ENCODE measurements around the gene TMTC1.

Gene TMTC1

GRCh38 chr12:29713729-29714128 lies 70.0 kb downstream of the TMTC1 start:
- no peak overlapping the region for H3K9ac ChIP-seq (ENCODE audit: low read length)
- no peaks in the 10 kb centered on the region for H3K79me2 ChIP-seq (ENCODE audit: control insufficient read depth, insufficient read depth, low read length, poor library complexity)
- no peak overlapping the region for H3K18ac ChIP-seq (ENCODE audit: low read length)
- no peaks in the 10 kb centered on the region for H3K9me3 ChIP-seq (ENCODE audit: insufficient read depth, low read depth, low read length)
- H3K14ac ChIP-seq (ENCODE audit: low read length) = no peak overlapping the region
- H2BK120ac ChIP-seq (ENCODE audit: insufficient read depth, low read length, poor library complexity) = no peak overlapping the region
- H4K91ac ChIP-seq (ENCODE audit: low read depth, low read length) = no peak overlapping the region
- peak overlapping the region; percentile 58 for H2BK12ac ChIP-seq (ENCODE audit: low read length)
- DNase-seq = no peak
- H4K8ac ChIP-seq (ENCODE audit: low read depth, low read length) = no peak overlapping the region
- H3K23ac ChIP-seq (ENCODE audit: low read length) = no peak overlapping the region
- H3K4me2 ChIP-seq (ENCODE audit: low read length) = no peak overlapping the region
- no CpG with 5 or more reads among the region's 3 CpGs for WGBS (ENCODE audit: extremely low coverage, insufficient coverage, insufficient read length)
- no peaks in the 10 kb centered on the region for H3K36me3 ChIP-seq (ENCODE audit: control insufficient read depth in 1 of 2, insufficient read depth in 2 of 2, low read length in 2 of 2)
- H2AFZ ChIP-seq (ENCODE audit: insufficient read depth, low read length, poor library complexity) = no peak overlapping the region
- H3K4me3 ChIP-seq (ENCODE audit: low read depth, low read length) = no peak overlapping the region
- no peak overlapping the region for H3K4ac ChIP-seq (ENCODE audit: low read depth, low read length)
- H4K12ac ChIP-seq (ENCODE audit: low read depth, low read length) = no peak overlapping the region
- no peak overlapping the region for H3K27ac ChIP-seq (ENCODE audit: low read depth, low read length)
- H3K79me1 ChIP-seq (ENCODE audit: low read length) = no peaks in the 10 kb centered on the region
- H3K4me1 ChIP-seq (ENCODE audit: control insufficient read depth in 1 of 2, insufficient read depth in 2 of 2, low read length in 2 of 2) = no peaks in the 10 kb centered on the region
- no peak overlapping the region for H2BK5ac ChIP-seq (ENCODE audit: low read depth, low read length, poor library complexity)
- H2AK5ac ChIP-seq (ENCODE audit: low read length) = no peak overlapping the region
- no peaks in the 10 kb centered on the region for H3K27me3 ChIP-seq (ENCODE audit: insufficient read depth, low read length)

- Histone ChIP-seq H3K4me2 (ENCODE audit: low read length) (no peak overlapping the region), H2AK5ac (ENCODE audit: low read length) (no peak overlapping the region), H3K36me3 (ENCODE audit: control insufficient read depth in 1 of 2, insufficient read depth in 2 of 2, low read length in 2 of 2) (no peaks in the 10 kb centered on the region), H3K4me1 (ENCODE audit: control insufficient read depth in 1 of 2, insufficient read depth in 2 of 2, low read length in 2 of 2) (no peaks in the 10 kb centered on the region), H2AFZ (ENCODE audit: insufficient read depth, low read length, poor library complexity) (no peak overlapping the region), H2BK5ac (ENCODE audit: low read depth, low read length, poor library complexity) (no peak overlapping the region), H3K4ac (ENCODE audit: low read depth, low read length) (no peak overlapping the region), H3K27me3 (ENCODE audit: insufficient read depth, low read length) (no peaks in the 10 kb centered on the region), H4K91ac (ENCODE audit: low read depth, low read length) (no peak overlapping the region), H4K8ac (ENCODE audit: low read depth, low read length) (no peak overlapping the region), H3K9ac (ENCODE audit: low read length) (no peak overlapping the region), H2BK120ac (ENCODE audit: insufficient read depth, low read length, poor library complexity) (no peak overlapping the region), H2BK12ac (ENCODE audit: low read length) (no peak overlapping the region), H3K23ac (ENCODE audit: low read length) (no peak overlapping the region), H3K9me3 (ENCODE audit: insufficient read depth, low read depth, low read length) (no peaks in the 10 kb centered on the region), H3K14ac (ENCODE audit: low read length) (no peak overlapping the region), H3K4me3 (ENCODE audit: low read depth, low read length) (no peak overlapping the region), H3K18ac (ENCODE audit: low read length) (no peak overlapping the region), H4K12ac (ENCODE audit: low read depth, low read length) (no peak overlapping the region), H3K79me2 (ENCODE audit: control insufficient read depth, insufficient read depth, low read length, poor library complexity) (no peaks in the 10 kb centered on the region), H3K27ac (ENCODE audit: low read depth, low read length) (no peak overlapping the region), H3K79me1 (ENCODE audit: low read length) (no peaks in the 10 kb centered on the region)
- no CpG with 5 or more reads among the region's 2 CpGs for WGBS (ENCODE audit: extremely low coverage, insufficient coverage, insufficient read length)
- DNase-seq = no peak
Observed at GRCh38 chr12:29711381-29711780, 72.4 kb downstream of the TMTC1 start.

- no peak overlapping the region for H3K23ac ChIP-seq (ENCODE audit: low read length)
- H3K9me3 ChIP-seq (ENCODE audit: insufficient read depth, low read depth, low read length) = no peaks in the 10 kb centered on the region
- H2AK5ac ChIP-seq (ENCODE audit: low read length) = no peak overlapping the region
- H2BK12ac ChIP-seq (ENCODE audit: low read length) = no peak overlapping the region
- no peak overlapping the region for H4K8ac ChIP-seq (ENCODE audit: low read depth, low read length)
- H3K27ac ChIP-seq (ENCODE audit: low read depth, low read length) = peak overlapping the region; percentile 51
- H2AFZ ChIP-seq (ENCODE audit: insufficient read depth, low read length, poor library complexity) = no peak overlapping the region
- no peak overlapping the region for H4K91ac ChIP-seq (ENCODE audit: low read depth, low read length)
- no peaks in the 10 kb centered on the region for H3K79me1 ChIP-seq (ENCODE audit: low read length)
- no peak overlapping the region for H3K18ac ChIP-seq (ENCODE audit: low read length)
- H3K27me3 ChIP-seq (ENCODE audit: insufficient read depth, low read length) = no peaks in the 10 kb centered on the region
- no peak overlapping the region for H2BK120ac ChIP-seq (ENCODE audit: insufficient read depth, low read length, poor library complexity)
- peaks cover 1 to 5% of the 10 kb centered on the region in 2 experiments for H3K4me1 ChIP-seq (ENCODE audit: control insufficient read depth in 1 of 2, insufficient read depth in 2 of 2, low read length in 2 of 2)
- no peak overlapping the region for H3K9ac ChIP-seq (ENCODE audit: low read length)
- no peak overlapping the region for H3K4me3 ChIP-seq (ENCODE audit: low read depth, low read length)
- no peak overlapping the region for H3K4me2 ChIP-seq (ENCODE audit: low read length)
- no peak overlapping the region for H3K4ac ChIP-seq (ENCODE audit: low read depth, low read length)
- no peak overlapping the region for H2BK5ac ChIP-seq (ENCODE audit: low read depth, low read length, poor library complexity)
- no peaks in the 10 kb centered on the region for H3K36me3 ChIP-seq (ENCODE audit: control insufficient read depth in 1 of 2, insufficient read depth in 2 of 2, low read length in 2 of 2)
- H3K79me2 ChIP-seq (ENCODE audit: control insufficient read depth, insufficient read depth, low read length, poor library complexity) = no peaks in the 10 kb centered on the region
- WGBS (ENCODE audit: extremely low coverage, insufficient coverage, insufficient read length) = no CpG with 5 or more reads among the region's 5 CpGs
- H4K12ac ChIP-seq (ENCODE audit: low read depth, low read length) = no peak overlapping the region
- DNase-seq = no peak
- H3K14ac ChIP-seq (ENCODE audit: low read length) = no peak overlapping the region
Observed at GRCh38 chr12:29710104-29710503, 73.6 kb downstream of the TMTC1 start.

GRCh38 chr12:29709496-29710040 lies 74.2 kb downstream of the TMTC1 start:
- Histone ChIP-seq H3K4me3 (ENCODE audit: low read depth, low read length) (no peak overlapping the region), H3K4ac (ENCODE audit: low read depth, low read length) (no peak overlapping the region), H3K9ac (ENCODE audit: low read length) (no peak overlapping the region), H3K36me3 (ENCODE audit: control insufficient read depth in 1 of 2, insufficient read depth in 2 of 2, low read length in 2 of 2) (no peaks in the 10 kb centered on the region), H3K27ac (ENCODE audit: low read depth, low read length) (peak overlapping the region; percentile 51), H2AK5ac (ENCODE audit: low read length) (no peak overlapping the region), H3K79me1 (ENCODE audit: low read length) (no peaks in the 10 kb centered on the region), H3K79me2 (ENCODE audit: control insufficient read depth, insufficient read depth, low read length, poor library complexity) (no peaks in the 10 kb centered on the region), H3K27me3 (ENCODE audit: insufficient read depth, low read length) (no peaks in the 10 kb centered on the region), H2BK5ac (ENCODE audit: low read depth, low read length, poor library complexity) (no peak overlapping the region), H3K9me3 (ENCODE audit: insufficient read depth, low read depth, low read length) (no peaks in the 10 kb centered on the region), H3K4me2 (ENCODE audit: low read length) (no peak overlapping the region), H3K14ac (ENCODE audit: low read length) (no peak overlapping the region), H3K18ac (ENCODE audit: low read length) (no peak overlapping the region), H2BK12ac (ENCODE audit: low read length) (no peak overlapping the region), H4K12ac (ENCODE audit: low read depth, low read length) (no peak overlapping the region), H4K91ac (ENCODE audit: low read depth, low read length) (no peak overlapping the region), H2AFZ (ENCODE audit: insufficient read depth, low read length, poor library complexity) (no peak overlapping the region), H4K8ac (ENCODE audit: low read depth, low read length) (no peak overlapping the region), H3K4me1 (ENCODE audit: control insufficient read depth in 1 of 2, insufficient read depth in 2 of 2, low read length in 2 of 2) (peaks cover 1 to 5% of the 10 kb centered on the region in 2 experiments), H3K23ac (ENCODE audit: low read length) (no peak overlapping the region), H2BK120ac (ENCODE audit: insufficient read depth, low read length, poor library complexity) (no peak overlapping the region)
- WGBS (ENCODE audit: extremely low coverage, insufficient coverage, insufficient read length) = no CpG with 5 or more reads among the region's 3 CpGs
- DNase-seq = no peak

Data from trophoblast cell (in vitro differentiated cells and primary cell).